SK-MEL-5 (cell line): ENCODE results near the gene CEBPG. TPM values are rescaled to one million over a fixed set of nuclear protein-coding genes. Genes with fewer than 3 reads are reported as not detected.

Source experiments
- DNase-seq: peaks from one replicate; pipeline ENCODE4 v3.0.0-alpha.2; 2016; ENCODE audit warnings: low read depth, low spot score
- in situ Hi-C: cut with HindIII; loops from 2 replicates; pipeline ENCODE4 v1.10.0; 2016; ENCODE audit warnings: low sequenced_read_pairs, high pct_unique_total_duplicates, low pct_unique_long_range_greater_than_20kb
- total RNA-seq: library from RNA; depleted of rRNA; stranded (reverse); fragments of >200 nt; shearing (Covaris generic); gene quantifications from 2 replicates; pipeline ENCODE4 v1.2.3, GENCODE V29; 2014

Gene CEBPG
- total RNA-seq, 1 experiment from 2014 or later = 33.4 TPM

DNA sequence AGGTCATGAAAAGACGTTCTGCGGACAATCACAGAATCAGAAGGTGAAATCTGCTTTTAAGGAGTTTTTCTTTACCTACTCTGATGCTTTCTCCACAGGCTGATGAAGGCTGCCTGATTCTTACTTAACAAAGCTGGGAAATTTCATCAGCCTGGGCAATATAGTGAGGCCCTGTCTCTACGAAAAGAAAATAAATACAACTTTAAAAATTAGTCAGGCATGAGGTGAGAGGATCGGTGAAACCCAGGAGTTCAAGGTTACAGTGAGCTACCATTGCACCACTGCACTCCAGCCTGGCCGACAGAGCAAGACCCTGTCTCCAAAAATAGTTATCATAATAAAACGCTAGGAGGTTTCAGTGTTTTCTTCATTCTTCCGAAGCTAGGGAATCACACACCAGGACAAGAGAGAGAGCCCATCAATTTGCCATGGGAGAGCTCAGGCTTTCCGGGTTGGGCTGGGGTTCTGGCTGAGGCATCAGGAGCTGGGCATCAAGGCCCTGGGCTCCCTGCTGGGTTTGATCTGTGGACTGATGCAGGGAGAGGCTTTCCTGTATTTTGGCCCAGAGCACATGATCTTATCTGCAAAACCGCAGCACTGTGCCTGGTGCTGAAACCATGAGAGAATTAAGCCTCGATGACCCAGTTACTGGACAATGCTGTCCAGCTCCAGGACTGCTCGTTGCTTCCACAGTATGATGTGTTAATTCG, 25.1 kb upstream of the CEBPG start:
- DNase-seq = no peak
- in situ Hi-C loops = no loop called here

GRCh38 chr19:33349319-33350289, 23.9 kb upstream of the CEBPG start:
- in situ Hi-C loops = no loop called here

GRCh38 chr19:33350538-33351309, 22.8 kb upstream of the CEBPG start:
- in situ Hi-C loops = no loop called here

More at GRCh38 chr19:33349319-33350289, 23.9 kb upstream of the CEBPG start:
- no peak for DNase-seq

GRCh38 chr19:33355535-33355934, 18.0 kb upstream of the CEBPG start:
- in situ Hi-C loops = no loop called here
- DNase-seq = no peak

More at GRCh38 chr19:33350538-33351309, 22.8 kb upstream of the CEBPG start:
- DNase-seq = peak; percentile 33

DNA sequence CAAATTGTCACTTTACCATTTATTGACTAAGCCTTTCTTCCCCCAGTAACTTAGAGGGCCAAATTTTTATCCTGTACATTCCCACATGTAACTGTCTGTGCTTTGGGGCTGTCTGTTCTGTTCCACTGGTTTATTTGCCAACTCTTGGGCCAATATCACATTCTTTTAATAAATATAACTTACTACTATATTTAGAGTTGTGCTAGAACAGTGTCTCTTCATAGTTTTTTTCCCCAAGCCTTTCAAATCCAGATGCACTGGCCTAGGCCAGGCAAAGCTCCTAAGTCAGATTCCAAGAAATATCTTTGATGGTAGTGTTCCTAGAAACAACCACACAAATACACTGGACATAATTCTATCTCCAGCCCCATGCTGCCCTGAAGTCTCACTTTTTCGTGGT, 16.0 kb upstream of the CEBPG start:
- in situ Hi-C loops = no loop called here
- no peak for DNase-seq

- in situ Hi-C loops = no loop called here
- DNase-seq = no peak
Observed at GRCh38 chr19:33358408-33358807, 15.1 kb upstream of the CEBPG start.

DNA sequence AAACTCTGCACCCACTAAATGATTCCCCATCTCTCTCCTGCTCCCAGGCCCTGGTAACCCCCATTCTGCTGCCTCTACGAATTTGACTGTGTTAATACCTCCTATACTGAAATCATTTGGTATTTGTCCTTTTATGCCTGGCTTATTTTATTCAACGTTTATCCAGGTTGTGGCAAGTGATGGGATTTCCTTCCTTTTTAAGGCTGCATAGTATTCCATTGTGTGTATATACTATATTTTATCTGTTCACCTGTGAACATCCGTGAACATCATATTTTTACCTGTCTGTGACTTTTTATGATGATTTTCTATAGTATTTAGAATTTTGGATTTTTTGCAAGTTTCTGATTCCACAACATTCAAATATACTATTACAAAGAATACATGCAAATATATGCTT, 13.9 kb upstream of the CEBPG start:
- DNase-seq = no peak
- in situ Hi-C loops = no loop called here

DNA sequence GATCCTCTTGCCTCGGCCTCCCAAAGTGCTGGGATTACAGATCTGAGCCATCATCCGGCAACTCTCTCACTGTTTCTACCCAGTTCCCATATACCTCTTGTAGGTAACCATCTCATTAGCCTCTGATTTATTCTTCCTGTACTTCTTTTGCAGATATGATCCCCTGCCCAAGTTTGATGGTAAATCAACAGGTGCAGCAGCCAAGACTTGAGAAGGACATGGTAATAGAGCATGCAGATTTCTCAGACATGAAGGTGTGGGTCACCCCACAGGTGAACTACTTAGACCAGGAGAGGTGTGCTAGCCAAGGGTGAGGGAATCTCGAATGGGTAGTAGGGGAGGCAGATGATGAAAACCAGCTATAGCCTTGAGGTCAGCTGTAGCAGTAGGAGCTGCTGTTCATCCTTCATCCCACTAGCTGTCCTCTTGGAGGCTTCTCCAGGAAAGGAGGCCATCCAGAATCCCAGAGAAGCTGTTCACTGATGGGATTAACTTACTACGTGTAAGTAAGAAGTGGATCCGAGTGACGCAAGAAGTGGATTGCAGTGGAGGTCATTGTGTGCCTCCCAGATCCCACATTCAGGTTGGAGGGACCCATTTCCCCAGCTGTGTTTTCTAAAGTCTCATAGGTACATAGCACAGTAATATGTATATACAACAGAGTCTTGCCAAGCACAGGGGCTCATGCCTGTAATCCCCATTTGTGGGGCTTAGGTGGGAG, 10.8 kb upstream of the CEBPG start:
- in situ Hi-C loops = no loop called here
- no peak for DNase-seq

DNA sequence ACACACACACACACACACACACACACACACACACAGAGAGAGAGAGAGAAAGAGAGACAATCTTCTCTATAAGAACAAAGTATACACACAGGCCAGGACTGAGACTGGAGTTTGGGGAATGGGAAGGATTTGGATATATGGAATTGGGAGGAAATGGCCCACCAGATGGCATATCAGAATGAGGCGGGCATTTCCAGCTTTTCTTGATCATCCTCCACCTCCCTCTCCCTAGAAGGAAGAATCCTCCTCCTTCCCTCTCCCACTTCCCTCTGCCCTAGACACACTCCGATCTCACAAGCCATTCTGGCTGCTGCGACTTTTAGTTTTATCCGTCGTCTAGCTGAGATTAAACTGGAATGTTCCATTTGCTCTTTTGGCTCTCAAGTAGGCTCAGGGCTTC, 10.0 kb upstream of the CEBPG start:
- DNase-seq = no peak
- in situ Hi-C loops = no loop called here

GRCh38 chr19:33365691-33366090, 7.8 kb upstream of the CEBPG start:
- in situ Hi-C loops = no loop called here
- no peak for DNase-seq

GRCh38 chr19:33366127-33366526, 7.4 kb upstream of the CEBPG start:
- in situ Hi-C loops = no loop called here
- DNase-seq = no peak

DNA sequence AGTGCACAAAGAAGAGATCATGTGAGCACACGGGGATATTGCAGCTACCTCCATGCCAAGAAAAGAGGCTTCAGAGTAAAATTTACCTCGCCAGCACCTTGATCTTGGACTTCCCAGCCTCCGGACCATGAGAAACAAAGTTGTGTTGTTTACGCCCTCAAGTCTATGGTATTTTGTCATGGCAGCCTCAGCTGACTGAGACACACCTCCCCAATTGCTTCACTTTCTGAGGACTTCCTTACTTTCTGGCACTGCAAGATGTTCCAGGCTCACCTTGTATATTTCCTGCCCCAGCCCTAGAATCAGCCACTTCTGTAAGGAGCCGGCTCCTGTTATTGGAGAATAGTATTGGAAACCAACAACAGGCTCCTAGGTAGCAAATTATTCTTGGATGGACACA, 6.6 kb upstream of the CEBPG start:
- no peak for DNase-seq
- in situ Hi-C loops = no loop called here

GRCh38 chr19:33368074-33368864, 5.2 kb upstream of the CEBPG start:
- in situ Hi-C loops = no loop called here
- no peak for DNase-seq

- DNase-seq = no peak
- in situ Hi-C loops = no loop called here
Observed at GRCh38 chr19:33370783-33371182, 2.7 kb upstream of the CEBPG start.

- in situ Hi-C loops = no loop called here
Observed at GRCh38 chr19:33374236-33374714, 766 bp downstream of the CEBPG start.

GRCh38 chr19:33375156-33375836, 1.8 kb downstream of the CEBPG start:
- in situ Hi-C loops = no loop called here
- no peak for DNase-seq

More at GRCh38 chr19:33374236-33374714, 766 bp downstream of the CEBPG start:
- no peak for DNase-seq
